ENCODE results near the gene SLC19A1. TPM values are rescaled to one million over a fixed set of nuclear protein-coding genes. Genes with fewer than 3 reads are reported as not detected.
"Not testable (repeated sequence)": the region's sequence is repeated elsewhere in the genome, so short reads cannot be mapped to it uniquely, and the experiment has no call there.

The SLC19A1 gene
- total RNA-seq, 2 donors from 2014 or later: 4.7 to 6.1 TPM

DNA sequence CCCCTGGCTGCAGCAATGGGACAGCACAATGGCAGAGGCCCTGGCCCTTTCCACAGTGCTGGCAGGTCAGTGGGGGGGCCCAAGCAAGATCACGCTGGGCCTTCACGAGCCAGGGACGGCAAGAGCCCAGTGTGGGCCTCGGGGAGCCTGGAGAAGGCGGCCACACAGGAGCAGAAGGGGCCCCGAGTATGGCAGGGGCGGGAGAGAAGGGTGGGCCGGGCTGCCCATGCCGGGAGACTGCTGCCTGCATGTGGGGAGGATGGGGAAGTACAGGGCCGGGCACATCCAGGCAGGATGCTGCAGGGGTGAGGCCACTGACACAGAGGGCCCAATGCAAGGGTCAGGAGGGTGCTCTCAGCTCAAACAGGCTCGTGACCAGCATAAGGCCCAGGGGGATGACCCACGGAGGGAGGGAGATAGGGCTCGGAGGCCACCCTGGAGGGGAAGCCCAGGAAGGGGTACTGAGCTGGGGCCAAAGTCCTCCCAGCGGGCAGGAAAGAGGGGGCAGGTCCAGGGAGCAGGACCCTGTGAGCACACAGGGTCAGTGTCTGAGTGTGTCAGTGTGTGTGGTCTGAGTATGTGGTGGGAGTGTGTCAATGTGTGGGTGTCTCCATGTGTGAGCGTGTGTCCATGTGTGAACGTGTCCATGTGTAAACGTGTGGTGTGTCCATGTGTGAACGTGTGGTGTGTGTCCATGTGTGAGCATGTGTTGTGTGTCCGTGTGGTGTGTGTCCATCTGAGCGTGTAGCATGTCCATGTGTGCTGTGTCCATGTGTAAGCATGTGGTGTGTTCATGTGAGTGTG lies 13.1 kb downstream of the SLC19A1 start:
- Histone ChIP-seq H3K36me3 (no peaks in the 10 kb centered on the region), H3K27me3 (replicated peaks; ENCODE audit: insufficient read depth) (no peaks in the 10 kb centered on the region), H3K4me1 (ENCODE audit: control insufficient read depth in 1 of 2, low read depth in 2 of 2) (no peaks in the 10 kb centered on the region), H3K4me3 (no peak overlapping the region), H3K9me3 (no peaks in the 10 kb centered on the region), H3K27ac (no peak overlapping the region)
- TF ChIP-seq CTCF (IDR thresholded peaks at IDR 0.05): no peak
- DNase-seq (ENCODE audit: low spot score): no peak
- ATAC-seq (ENCODE audit: insufficient number of reproducible peaks, low FRiP score, low read depth): peak; percentile 28

DNA sequence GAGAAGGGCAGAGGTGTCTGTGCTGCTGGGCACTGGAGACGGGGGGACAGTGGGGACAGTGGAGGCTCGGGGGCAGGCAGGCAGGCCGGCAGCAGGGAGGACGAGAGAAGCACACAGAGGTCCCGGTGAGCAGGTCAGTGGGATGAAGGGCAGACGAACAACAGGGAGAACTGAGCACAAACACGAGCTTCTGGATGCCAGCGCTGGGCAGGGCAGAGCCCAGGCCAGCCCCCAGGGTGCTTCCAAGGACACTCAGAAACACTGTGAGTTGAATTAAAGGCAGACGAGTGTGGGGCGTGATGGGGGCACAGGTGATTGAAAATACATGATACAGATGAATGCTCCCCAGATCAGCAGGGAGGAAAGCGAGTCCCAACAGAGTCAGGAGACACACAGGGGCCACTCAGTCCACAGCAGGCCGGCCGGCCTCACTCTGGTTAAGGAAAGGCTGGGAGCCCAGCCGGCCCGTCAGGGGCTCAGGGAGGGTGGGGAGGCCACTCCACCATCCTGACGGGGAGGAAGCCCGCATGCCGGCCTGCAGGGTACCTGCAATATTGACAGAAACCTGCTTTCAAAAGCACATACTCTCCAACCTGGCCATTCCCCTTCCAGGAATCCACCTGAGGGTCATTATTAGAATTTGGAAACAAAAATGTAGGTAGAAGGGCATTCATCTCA lies 14.1 kb downstream of the SLC19A1 start:
- no peak for ATAC-seq (ENCODE audit: insufficient number of reproducible peaks, low FRiP score, low read depth)
- no peak for DNase-seq (ENCODE audit: low spot score)
- H3K4me3 ChIP-seq: no peak overlapping the region
- no peaks in the 10 kb centered on the region for H3K36me3 ChIP-seq
- H3K27ac ChIP-seq: no peak overlapping the region
- no peaks in the 10 kb centered on the region for H3K4me1 ChIP-seq (ENCODE audit: control insufficient read depth in 1 of 2, low read depth in 2 of 2)
- no peaks in the 10 kb centered on the region for H3K27me3 ChIP-seq (replicated peaks; ENCODE audit: insufficient read depth)
- no peaks in the 10 kb centered on the region for H3K9me3 ChIP-seq
- no peak for TF ChIP-seq CTCF (IDR thresholded peaks at IDR 0.05)

DNA sequence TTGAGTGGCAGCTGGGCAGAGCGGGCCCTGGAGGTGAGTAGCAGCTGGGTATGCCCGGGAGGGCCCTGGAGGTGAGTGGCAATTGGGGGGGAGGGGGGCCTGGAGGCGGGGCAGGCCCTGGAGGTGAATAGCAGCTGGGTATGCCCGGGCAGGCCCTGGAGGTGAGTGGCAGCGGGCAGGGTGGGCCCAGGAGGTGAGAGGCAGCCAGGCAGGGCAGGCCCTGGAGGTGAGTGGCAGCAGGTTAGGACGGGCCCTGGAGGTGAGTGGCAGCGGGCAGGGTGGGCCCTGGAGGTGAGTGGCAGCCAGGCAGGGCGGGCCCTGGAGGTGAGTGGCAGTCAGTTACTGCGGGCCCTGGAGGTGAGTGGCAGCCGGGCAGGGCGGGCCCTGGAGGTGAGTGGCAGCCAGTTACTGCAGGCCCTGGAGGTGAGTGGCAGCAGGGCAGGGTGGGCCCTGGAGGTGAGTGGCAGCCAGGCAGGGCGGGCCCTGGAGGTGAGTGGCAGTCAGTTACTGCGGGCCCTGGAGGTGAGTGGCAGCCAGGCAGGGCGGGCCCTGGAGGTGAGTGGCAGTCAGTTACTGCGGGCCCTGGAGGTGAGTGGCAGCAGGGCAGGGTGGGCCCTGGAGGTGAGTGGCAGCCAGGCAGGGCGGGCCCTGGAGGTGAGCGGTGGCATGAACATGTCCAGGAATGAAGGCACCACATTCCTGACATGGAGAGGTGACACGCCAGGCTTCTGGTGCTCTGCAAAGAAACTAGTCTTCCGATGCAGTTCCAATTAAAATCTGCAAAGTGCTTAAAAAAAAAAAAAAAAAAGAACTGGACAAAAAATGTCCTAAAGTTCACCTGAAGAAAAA lies 14.9 kb downstream of the SLC19A1 start:
- not testable (repeated sequence) for H3K27ac ChIP-seq; H3K27me3 ChIP-seq (replicated peaks; ENCODE audit: insufficient read depth); H3K36me3 ChIP-seq; H3K9me3 ChIP-seq; DNase-seq (ENCODE audit: low spot score); H3K4me1 ChIP-seq (ENCODE audit: control insufficient read depth in 1 of 2, low read depth in 2 of 2); H3K4me3 ChIP-seq; ATAC-seq (ENCODE audit: insufficient number of reproducible peaks, low FRiP score, low read depth)

- no peak overlapping the region for H3K4me3 ChIP-seq
- no peaks in the 10 kb centered on the region for H3K4me1 ChIP-seq (ENCODE audit: control insufficient read depth in 1 of 2, low read depth in 2 of 2)
- DNase-seq (ENCODE audit: low spot score): no peak
- no peaks in the 10 kb centered on the region for H3K27me3 ChIP-seq (replicated peaks; ENCODE audit: insufficient read depth)
- H3K36me3 ChIP-seq: no peaks in the 10 kb centered on the region
- H3K9me3 ChIP-seq: peaks cover 6% of the 10 kb centered on the region
- ATAC-seq (ENCODE audit: insufficient number of reproducible peaks, low FRiP score, low read depth): no peak
- TF ChIP-seq CTCF (IDR thresholded peaks at IDR 0.05): no peak
- no peak overlapping the region for H3K27ac ChIP-seq
Measured at GRCh38 chr21:45525910-45526306, 16.3 kb downstream of the SLC19A1 start.

GRCh38 chr21:45525153-45525909 lies 16.9 kb downstream of the SLC19A1 start:
- TF ChIP-seq CTCF (IDR thresholded peaks at IDR 0.05): no peak
- no peak overlapping the region for H3K4me3 ChIP-seq
- H3K27ac ChIP-seq: no peak overlapping the region
- no peaks in the 10 kb centered on the region for H3K36me3 ChIP-seq
- no peaks in the 10 kb centered on the region for H3K27me3 ChIP-seq (replicated peaks; ENCODE audit: insufficient read depth)
- H3K9me3 ChIP-seq: peaks cover 11% of the 10 kb centered on the region
- H3K4me1 ChIP-seq (ENCODE audit: control insufficient read depth in 1 of 2, low read depth in 2 of 2): no peaks in the 10 kb centered on the region
- DNase-seq (ENCODE audit: low spot score) (no peak), ATAC-seq (ENCODE audit: insufficient number of reproducible peaks, low FRiP score, low read depth) (no peak)
